Activated B cell treated with CpG ODN at 0.5 μM for 24 hours (primary cell): ENCODE results near the gene CEP295NL. TPM values are rescaled to one million over a fixed set of nuclear protein-coding genes. Genes with fewer than 3 reads are reported as not detected.

Experiments used
- ATAC-seq: fragments of 200-7000 bp; cut with Tn5 transposase; one replicate; pipeline ENCODE4 v1.10.0; 2021; ENCODE audit warnings: low read depth, mild to moderate bottlenecking, moderate library complexity
- CTCF ChIA-PET: fragments of 350-600 bp; sonication (Branson Sonifier 250); formaldehyde crosslinking; loops from one replicate; lab custom pipeline; 2021; ENCODE audit warnings: antibody characterized with exemption; lab: Charles Lee
- POLR2A ChIA-PET: fragments of 350-600 bp; sonication (Branson Sonifier 250); formaldehyde crosslinking; loops from one replicate; lab custom pipeline; 2021; ENCODE audit warnings: antibody characterized with exemption; lab: Charles Lee
- DNase-seq: peaks from one replicate; pipeline ENCODE4 v3.0.0; 2022
- H3K27ac Mint-ChIP-seq: one replicate; pipeline ENCODE4 v1.8.0; 2020; ENCODE audit warnings: mixed read lengths
- H3K27me3 Mint-ChIP-seq: one replicate; pipeline ENCODE4 v1.8.0; 2021; ENCODE audit warnings: mixed read lengths
- H3K36me3 Mint-ChIP-seq: one replicate; pipeline ENCODE4 v1.8.0; 2021; ENCODE audit warnings: low read depth, mixed read lengths
- H3K4me1 Mint-ChIP-seq: one replicate; pipeline ENCODE4 v1.8.0; 2021; ENCODE audit warnings: mixed read lengths
- H3K4me3 Mint-ChIP-seq: one replicate; pipeline ENCODE4 v1.8.0; 2020; ENCODE audit warnings: mild to moderate bottlenecking, mixed read lengths
- H3K9me3 Mint-ChIP-seq: one replicate; pipeline ENCODE4 v1.8.0; 2020; ENCODE audit warnings: mixed read lengths
- intact Hi-C: fragments of 100-400 bp; cut with micrococcal nuclease; formaldehyde crosslinking; loops from one replicate; pipeline ENCODE4 v1.15.1; 2024
- total RNA-seq: library from RNA; stranded (reverse); gene quantifications from 2 replicates; pipeline ENCODE4 v1.2.3, GENCODE V29; 2022
- TF ChIP-seq, protein P1 (sequence below): fragments of 200-600 bp; IDR thresholded peaks from one replicate; pipeline ENCODE4 v1.8.0; 2022; ENCODE audit warnings: antibody characterized with exemption, mild to moderate bottlenecking

The CEP295NL gene
- total RNA-seq, 1 donor from 2014 or later: 0.55 TPM

DNA sequence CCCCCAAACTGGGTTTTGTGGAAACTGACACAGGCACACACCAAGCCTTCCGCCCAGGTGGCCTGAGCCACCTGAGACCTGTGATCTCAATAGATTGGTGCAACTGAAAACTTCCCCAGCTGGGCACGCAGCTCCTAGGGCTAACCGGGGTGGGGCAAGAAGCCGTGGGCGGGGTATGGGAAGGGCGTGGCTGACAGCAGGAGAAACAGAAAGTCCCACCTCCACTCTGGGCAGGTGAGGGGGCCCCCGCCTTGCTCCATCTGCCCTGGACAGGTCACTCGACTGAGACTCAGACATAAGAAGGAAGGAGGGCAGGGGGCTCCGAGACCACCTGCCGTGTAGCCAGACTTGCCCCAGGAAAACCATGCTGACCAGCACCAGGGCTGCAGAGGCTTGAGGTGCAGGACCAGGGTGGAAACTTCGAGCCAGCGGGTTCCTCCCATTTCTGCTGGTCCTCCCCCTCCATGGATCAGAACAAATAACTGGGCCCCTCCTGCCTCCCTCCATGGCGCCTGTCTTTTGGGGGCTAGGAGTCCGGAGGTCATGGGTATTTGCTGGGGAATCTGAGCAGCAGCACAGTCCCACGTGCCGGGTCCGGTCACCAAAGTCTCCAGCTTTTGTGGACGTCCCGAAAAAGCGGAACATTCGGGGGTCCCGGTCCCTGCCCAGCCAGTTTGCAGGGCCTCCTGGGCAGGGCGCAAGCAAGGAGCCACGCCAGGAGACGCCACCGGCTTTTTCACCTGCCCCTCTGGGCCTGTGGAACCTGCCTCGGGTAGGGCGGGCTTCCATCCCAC, 20.9 kb upstream of the CEP295NL start:
- peak overlapping the region; percentile 68 for H3K27ac Mint-ChIP-seq
- POLR2A ChIA-PET: interaction anchor here (0.5 to 1.3 kb wide), 6 partner anchors 33 to 791 kb away, joined by 3 to 10 read pairs (median 3); no protein-coding TSS in a partner anchor
- no peaks in the 10 kb centered on the region for H3K36me3 Mint-ChIP-seq
- peak; percentile 66 for DNase-seq
- TF ChIP-seq, protein P1, sequence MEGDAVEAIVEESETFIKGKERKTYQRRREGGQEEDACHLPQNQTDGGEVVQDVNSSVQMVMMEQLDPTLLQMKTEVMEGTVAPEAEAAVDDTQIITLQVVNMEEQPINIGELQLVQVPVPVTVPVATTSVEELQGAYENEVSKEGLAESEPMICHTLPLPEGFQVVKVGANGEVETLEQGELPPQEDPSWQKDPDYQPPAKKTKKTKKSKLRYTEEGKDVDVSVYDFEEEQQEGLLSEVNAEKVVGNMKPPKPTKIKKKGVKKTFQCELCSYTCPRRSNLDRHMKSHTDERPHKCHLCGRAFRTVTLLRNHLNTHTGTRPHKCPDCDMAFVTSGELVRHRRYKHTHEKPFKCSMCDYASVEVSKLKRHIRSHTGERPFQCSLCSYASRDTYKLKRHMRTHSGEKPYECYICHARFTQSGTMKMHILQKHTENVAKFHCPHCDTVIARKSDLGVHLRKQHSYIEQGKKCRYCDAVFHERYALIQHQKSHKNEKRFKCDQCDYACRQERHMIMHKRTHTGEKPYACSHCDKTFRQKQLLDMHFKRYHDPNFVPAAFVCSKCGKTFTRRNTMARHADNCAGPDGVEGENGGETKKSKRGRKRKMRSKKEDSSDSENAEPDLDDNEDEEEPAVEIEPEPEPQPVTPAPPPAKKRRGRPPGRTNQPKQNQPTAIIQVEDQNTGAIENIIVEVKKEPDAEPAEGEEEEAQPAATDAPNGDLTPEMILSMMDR: no peak
- H3K27me3 Mint-ChIP-seq: peaks cover 15% of the 10 kb centered on the region
- ATAC-seq: peak; percentile 81
- no peaks in the 10 kb centered on the region for H3K9me3 Mint-ChIP-seq
- intact Hi-C loops: loop anchor here (1.0 kb wide), 2 partner anchors 35 to 83 kb away; no protein-coding TSS in a partner anchor
- CTCF ChIA-PET: interaction anchor here (1.8 kb wide), 1 partner anchor 58 kb away, joined by 9 read pairs; no protein-coding TSS in a partner anchor
- H3K4me3 Mint-ChIP-seq: peak overlapping the region; percentile 86
- H3K4me1 Mint-ChIP-seq: peaks cover 15% of the 10 kb centered on the region

DNA sequence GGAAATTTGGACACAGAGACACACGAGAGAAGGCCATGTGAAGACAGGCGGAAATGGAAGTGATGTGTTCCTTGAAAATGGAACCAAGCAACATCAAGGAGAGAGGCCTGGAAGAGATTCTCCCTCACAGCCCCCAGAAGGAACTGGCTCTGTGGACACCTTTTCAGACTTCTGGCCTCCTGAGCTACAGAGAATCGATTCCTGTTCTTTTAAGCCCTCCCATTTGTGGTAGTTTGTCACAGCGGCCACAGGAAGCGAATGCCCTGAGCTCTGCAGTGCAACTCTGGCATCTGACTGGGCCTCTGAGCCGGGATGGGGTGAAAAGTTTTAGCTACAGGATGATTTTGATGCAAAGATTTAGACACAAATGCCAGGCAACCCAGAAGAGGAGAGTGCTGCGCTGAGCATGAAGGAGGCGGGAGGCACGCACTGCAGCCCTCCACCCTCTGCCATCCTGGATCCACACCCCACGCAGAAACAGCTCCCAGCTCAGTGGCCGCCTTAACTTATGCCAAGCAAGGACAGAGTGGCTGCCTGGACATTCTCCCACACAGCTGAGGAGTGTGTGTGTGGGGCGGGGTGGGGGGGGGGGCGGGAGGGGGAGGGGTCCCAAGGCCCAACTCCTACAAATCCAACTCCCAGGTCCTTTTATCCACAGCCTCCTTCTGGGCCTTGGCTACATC, 20.0 kb upstream of the CEP295NL start:
- DNase-seq (no peak), ATAC-seq (no peak)
- intact Hi-C loops: loop anchor here (1.0 kb wide), 2 partner anchors 34 to 82 kb away; no protein-coding TSS in a partner anchor
- peaks cover 15% of the 10 kb centered on the region for H3K4me1 Mint-ChIP-seq
- TF ChIP-seq, protein P1: no peak
- peak overlapping the region; percentile 51 for H3K4me3 Mint-ChIP-seq
- H3K27ac Mint-ChIP-seq: peak overlapping the region; percentile 68
- CTCF ChIA-PET: interaction anchor here (1.8 kb wide), 1 partner anchor 57 kb away, joined by 9 read pairs; no protein-coding TSS in a partner anchor
- POLR2A ChIA-PET: interaction anchor here (0.6 to 1.3 kb wide), 5 partner anchors 32 to 535 kb away, joined by 3 to 5 read pairs (median 3); no protein-coding TSS in a partner anchor
- H3K9me3 Mint-ChIP-seq: no peaks in the 10 kb centered on the region
- H3K27me3 Mint-ChIP-seq: peaks cover 13% of the 10 kb centered on the region
- H3K36me3 Mint-ChIP-seq: no peaks in the 10 kb centered on the region

DNA sequence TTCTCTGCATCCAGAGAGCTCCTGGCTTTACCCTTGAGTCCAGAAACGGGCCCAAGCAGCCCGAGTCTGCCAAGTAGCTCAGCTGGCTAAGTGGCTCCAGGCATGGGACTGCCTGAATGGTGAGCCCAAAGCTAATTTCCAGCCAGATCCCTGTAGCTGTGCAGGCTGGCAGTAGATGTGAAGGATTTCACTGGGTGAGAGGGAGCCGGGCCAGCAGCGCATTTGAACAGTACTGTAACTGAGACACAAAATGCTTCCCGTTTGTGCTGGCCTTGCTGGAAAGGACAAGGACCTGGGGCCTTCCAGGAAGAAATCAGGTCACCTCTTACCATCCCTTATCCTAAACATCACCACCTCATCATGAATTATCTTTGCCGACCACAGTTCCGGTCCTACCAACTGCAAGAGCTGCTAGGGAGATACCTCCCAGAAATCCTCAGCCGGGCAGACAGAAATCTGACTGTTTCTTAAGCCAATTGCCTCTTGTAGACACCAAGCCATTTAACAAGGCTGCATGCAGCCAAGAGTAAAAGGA, 18.5 kb upstream of the CEP295NL start:
- DNase-seq (no peak), ATAC-seq (no peak)
- CTCF ChIA-PET: no interaction called here
- Mint-ChIP-seq H3K36me3 (no peaks in the 10 kb centered on the region), H3K4me1 (peaks cover 16% of the 10 kb centered on the region), H3K27ac (no peak overlapping the region), H3K27me3 (peaks cover 11% of the 10 kb centered on the region), H3K9me3 (no peaks in the 10 kb centered on the region), H3K4me3 (no peak overlapping the region)
- POLR2A ChIA-PET: no interaction called here
- intact Hi-C loops: no loop called here
- TF ChIP-seq, protein P1: no peak

DNA sequence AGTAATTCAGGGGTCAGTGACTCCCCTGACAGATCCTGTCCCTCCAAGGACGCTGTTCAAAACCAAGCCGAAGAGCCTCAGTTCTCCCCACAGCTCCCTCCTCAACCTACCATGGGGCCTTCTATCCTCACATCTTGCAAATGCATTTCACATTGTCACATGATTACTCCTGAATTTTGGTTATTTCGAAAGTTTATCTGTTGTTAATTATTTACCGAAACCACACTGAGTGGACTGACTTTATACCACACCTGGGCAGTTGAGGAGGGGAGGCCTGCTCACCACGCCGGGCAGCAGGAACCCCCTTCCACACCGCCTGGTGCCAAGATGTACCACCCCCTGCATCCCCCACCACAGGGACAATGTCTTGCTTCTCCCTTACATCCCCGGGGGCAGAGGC, 17.5 kb upstream of the CEP295NL start:
- H3K27ac Mint-ChIP-seq: no peak overlapping the region
- DNase-seq (no peak), ATAC-seq (no peak)
- no peaks in the 10 kb centered on the region for H3K9me3 Mint-ChIP-seq
- peaks cover 10% of the 10 kb centered on the region for H3K27me3 Mint-ChIP-seq
- CTCF ChIA-PET: no interaction called here
- POLR2A ChIA-PET: interaction anchor here (0.6 kb wide), 1 partner anchor 46 kb away, joined by 3 read pairs; no protein-coding TSS in a partner anchor
- intact Hi-C loops: no loop called here
- no peaks in the 10 kb centered on the region for H3K36me3 Mint-ChIP-seq
- TF ChIP-seq, protein P1: no peak
- peaks cover 20% of the 10 kb centered on the region for H3K4me1 Mint-ChIP-seq
- H3K4me3 Mint-ChIP-seq: no peak overlapping the region
